Testis (tissue), 2 donors: ENCODE results near the gene H1-8.

Experiments
- POLR2A ChIP-seq: fragments of 450-650 bp; IDR thresholded peaks from one replicate; pipeline ENCODE4 v1.6.1; 2017; ENCODE audit warnings: antibody characterized with exemption, mild to moderate bottlenecking, moderate library complexity
- TF ChIP-seq, protein P1 (sequence below), 3 experiments: fragments of 450-650 bp in 2 of 3; fragments of 200-600 bp in 1 of 3; sonication (generic) in 1 of 3; IDR thresholded peaks; one replicate each; pipeline ENCODE4 v1.5.1; 2016 to 2019; ENCODE audit warnings: antibody characterized with exemption in 3 of 3, mild to moderate bottlenecking in 2 of 3, moderate library complexity in 1 of 3

- TF ChIP-seq, protein P1, sequence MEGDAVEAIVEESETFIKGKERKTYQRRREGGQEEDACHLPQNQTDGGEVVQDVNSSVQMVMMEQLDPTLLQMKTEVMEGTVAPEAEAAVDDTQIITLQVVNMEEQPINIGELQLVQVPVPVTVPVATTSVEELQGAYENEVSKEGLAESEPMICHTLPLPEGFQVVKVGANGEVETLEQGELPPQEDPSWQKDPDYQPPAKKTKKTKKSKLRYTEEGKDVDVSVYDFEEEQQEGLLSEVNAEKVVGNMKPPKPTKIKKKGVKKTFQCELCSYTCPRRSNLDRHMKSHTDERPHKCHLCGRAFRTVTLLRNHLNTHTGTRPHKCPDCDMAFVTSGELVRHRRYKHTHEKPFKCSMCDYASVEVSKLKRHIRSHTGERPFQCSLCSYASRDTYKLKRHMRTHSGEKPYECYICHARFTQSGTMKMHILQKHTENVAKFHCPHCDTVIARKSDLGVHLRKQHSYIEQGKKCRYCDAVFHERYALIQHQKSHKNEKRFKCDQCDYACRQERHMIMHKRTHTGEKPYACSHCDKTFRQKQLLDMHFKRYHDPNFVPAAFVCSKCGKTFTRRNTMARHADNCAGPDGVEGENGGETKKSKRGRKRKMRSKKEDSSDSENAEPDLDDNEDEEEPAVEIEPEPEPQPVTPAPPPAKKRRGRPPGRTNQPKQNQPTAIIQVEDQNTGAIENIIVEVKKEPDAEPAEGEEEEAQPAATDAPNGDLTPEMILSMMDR (IDR thresholded peaks at IDR 0.05), result no peak
- TF ChIP-seq POLR2A, result no peak
Observed at GRCh38 chr3:129518581-129518980, 24.4 kb upstream of the H1-8 start.
